ENCODE results near the gene TMEM145. TPM values are rescaled to one million over a fixed set of nuclear protein-coding genes. Genes with fewer than 3 reads are reported as not detected.

The TMEM145 gene
- total RNA-seq, 1 experiment from 2014 or later = 0.69 TPM

DNA sequence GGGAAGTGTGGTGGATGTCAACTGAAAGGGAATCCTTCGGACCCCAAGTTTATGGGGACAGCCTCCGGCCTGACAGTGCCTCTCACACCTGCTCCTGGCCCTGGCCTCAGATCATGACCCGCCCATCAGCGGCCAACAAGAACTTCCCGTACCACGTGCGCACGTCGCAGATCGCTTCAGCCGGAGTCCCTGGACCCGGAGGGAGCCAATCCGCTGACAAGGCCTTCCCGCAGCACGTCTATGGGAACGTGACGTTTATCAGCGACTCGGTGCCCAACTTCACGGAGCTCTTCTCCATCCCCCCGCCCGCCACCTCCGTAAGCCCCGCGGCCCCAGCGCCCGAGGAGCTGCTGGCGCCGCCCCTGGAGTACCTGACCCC is 10.4 kb downstream of the TMEM145 start:
- Histone ChIP-seq H3K4me2 (ENCODE audit: low read length) (no peak overlapping the region), H3K27me3 (ENCODE audit: low read length) (no peaks in the 10 kb centered on the region), H2AFZ (ENCODE audit: low read length) (no peak overlapping the region), H3F3A (ENCODE audit: low read length, unreplicated experiment) (no peaks in the 10 kb centered on the region), H3K4me1 (ENCODE audit: insufficient read depth, low read length) (peaks cover 8% of the 10 kb centered on the region), H3K36me3 (ENCODE audit: low read depth, low read length) (no peaks in the 10 kb centered on the region), H3K9ac (ENCODE audit: low read length) (no peak overlapping the region), H3K79me2 (ENCODE audit: low read length) (peaks cover 27% of the 10 kb centered on the region), H3K9me3 (ENCODE audit: low read length) (no peaks in the 10 kb centered on the region), H3K4me3 (ENCODE audit: low read length) (no peak overlapping the region), H3K27ac (ENCODE audit: low read length) (no peak overlapping the region), H3K9me2 (replicated peaks; ENCODE audit: low read length) (no peaks in the 10 kb centered on the region), H4K20me1 (ENCODE audit: low read length) (no peaks in the 10 kb centered on the region)
- CTCF ChIA-PET = no interaction called here
- POLR2A ChIA-PET (ENCODE audit: unreplicated experiment) = no interaction called here
- no TSS peak for BruUV-seq (replicated peaks)
- ATAC-seq (no peak), DNase-seq (no peak)
- TF ChIP-seq, protein P1, sequence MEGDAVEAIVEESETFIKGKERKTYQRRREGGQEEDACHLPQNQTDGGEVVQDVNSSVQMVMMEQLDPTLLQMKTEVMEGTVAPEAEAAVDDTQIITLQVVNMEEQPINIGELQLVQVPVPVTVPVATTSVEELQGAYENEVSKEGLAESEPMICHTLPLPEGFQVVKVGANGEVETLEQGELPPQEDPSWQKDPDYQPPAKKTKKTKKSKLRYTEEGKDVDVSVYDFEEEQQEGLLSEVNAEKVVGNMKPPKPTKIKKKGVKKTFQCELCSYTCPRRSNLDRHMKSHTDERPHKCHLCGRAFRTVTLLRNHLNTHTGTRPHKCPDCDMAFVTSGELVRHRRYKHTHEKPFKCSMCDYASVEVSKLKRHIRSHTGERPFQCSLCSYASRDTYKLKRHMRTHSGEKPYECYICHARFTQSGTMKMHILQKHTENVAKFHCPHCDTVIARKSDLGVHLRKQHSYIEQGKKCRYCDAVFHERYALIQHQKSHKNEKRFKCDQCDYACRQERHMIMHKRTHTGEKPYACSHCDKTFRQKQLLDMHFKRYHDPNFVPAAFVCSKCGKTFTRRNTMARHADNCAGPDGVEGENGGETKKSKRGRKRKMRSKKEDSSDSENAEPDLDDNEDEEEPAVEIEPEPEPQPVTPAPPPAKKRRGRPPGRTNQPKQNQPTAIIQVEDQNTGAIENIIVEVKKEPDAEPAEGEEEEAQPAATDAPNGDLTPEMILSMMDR (conservative IDR thresholded peaks at IDR 0.05; ENCODE audit: low read depth, low read length) = no peak
- TF ChIP-seq EZH2 (IDR thresholded peaks at IDR 0.05; ENCODE audit: low read length, unreplicated experiment) (no peak), EZH2phosphoT487 (IDR thresholded peaks at IDR 0.05; ENCODE audit: borderline replicate concordance, low read length) (no peak)
- intact Hi-C loops (cut with micrococcal nuclease) = no loop called here

DNA sequence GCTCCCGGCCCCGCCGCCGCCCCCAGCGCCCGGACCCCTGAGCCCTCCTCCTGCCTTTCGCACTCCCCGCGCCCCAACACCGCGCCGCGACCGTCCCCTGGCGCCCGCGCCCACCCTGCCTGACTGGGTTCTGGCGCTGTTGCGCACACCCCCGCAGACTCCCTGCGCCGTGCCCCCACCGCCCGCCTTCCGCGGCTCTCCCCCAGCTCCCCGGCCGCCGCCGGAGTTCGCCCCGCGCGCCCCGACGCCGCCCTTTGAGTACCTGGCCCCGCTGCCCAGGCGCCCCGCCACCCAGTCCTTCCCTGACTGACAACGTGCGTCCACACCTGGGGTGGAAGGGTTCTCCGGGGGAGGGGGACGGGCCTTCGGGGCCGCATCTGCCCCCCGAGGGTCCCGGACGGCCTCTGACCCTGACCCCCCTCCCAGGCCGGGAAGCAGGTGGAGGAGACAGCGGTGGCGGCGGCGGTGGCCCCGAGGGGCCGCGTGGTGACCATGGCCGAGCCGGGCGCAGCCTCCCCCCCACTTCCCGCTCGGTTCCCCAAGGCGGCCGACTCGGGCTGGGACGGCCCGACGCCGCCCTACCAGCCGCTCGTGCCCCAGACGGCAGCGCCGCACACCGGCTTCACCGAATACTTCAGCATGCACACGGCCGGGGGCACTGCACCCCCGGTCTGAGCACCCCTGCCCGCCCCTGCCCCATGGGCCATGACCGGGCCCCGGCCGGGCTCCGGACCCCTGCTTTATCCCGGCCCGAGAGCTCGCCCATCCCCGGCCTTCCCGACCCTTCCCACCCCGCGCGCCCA is 10.9 kb downstream of the TMEM145 start:
- TF ChIP-seq EZH2 (IDR thresholded peaks at IDR 0.05; ENCODE audit: low read length, unreplicated experiment) = no peak
- TF ChIP-seq, protein P1 (conservative IDR thresholded peaks at IDR 0.05; ENCODE audit: low read depth, low read length) = no peak
- TF ChIP-seq EZH2phosphoT487 (IDR thresholded peaks at IDR 0.05; ENCODE audit: borderline replicate concordance, low read length) = no peak
- no peak overlapping the region for H2AFZ ChIP-seq (ENCODE audit: low read length)
- CTCF ChIA-PET = no interaction called here
- no peaks in the 10 kb centered on the region for H3K9me3 ChIP-seq (ENCODE audit: low read length)
- POLR2A ChIA-PET (ENCODE audit: unreplicated experiment) = no interaction called here
- H3K4me3 ChIP-seq (ENCODE audit: low read length) = no peak overlapping the region
- peaks cover 33% of the 10 kb centered on the region for H3K79me2 ChIP-seq (ENCODE audit: low read length)
- H3K27ac ChIP-seq (ENCODE audit: low read length) = no peak overlapping the region
- H4K20me1 ChIP-seq (ENCODE audit: low read length) = no peaks in the 10 kb centered on the region
- no peaks in the 10 kb centered on the region for H3K36me3 ChIP-seq (ENCODE audit: low read depth, low read length)
- H3K9ac ChIP-seq (ENCODE audit: low read length) = no peak overlapping the region
- no peak for DNase-seq
- H3F3A ChIP-seq (ENCODE audit: low read length, unreplicated experiment) = no peaks in the 10 kb centered on the region
- H3K4me2 ChIP-seq (ENCODE audit: low read length) = peak overlapping the region; percentile 58; the same call in 1 of the 2 replicates
- no peaks in the 10 kb centered on the region for H3K27me3 ChIP-seq (ENCODE audit: low read length)
- H3K4me1 ChIP-seq (ENCODE audit: insufficient read depth, low read length) = peaks cover 8% of the 10 kb centered on the region
- H3K9me2 ChIP-seq (replicated peaks; ENCODE audit: low read length) = no peaks in the 10 kb centered on the region
- intact Hi-C loops (cut with micrococcal nuclease) = no loop called here
- BruUV-seq (replicated peaks) = no TSS peak
- no peak for ATAC-seq

DNA sequence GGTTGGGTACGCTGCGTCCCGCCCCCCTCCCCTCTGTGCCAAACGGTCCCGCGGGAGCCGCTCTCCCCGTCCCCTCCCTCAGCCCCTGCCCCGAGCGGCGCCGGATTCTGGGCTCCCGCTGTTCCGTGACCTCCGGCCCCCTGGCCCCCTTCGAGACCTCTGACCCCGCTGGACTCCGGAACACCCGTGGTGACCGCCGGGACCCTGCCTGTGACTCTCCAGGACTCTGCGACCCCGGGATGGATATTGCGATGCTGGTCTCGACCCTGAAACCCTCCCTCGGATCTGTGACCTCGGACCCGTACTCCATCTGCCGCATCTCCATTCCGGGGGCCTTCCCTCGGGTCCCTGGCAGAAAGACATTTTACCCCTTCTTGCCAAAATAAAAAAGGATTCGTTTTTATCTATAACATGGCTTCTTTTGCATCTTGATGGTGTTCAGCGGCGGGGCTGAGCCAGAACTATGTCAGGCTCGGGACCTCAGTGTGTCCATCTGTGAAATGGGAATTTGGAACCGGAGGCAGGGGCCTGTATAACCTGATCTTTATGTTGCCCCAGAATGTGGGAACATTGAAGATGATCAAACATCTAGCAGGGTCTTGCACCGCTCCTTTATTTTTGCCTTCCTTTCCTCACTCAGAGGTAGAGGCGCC is 11.7 kb downstream of the TMEM145 start:
- ATAC-seq = no peak
- ChIA-PET CTCF (no interaction called here), POLR2A (ENCODE audit: unreplicated experiment) (no interaction called here)
- H3K27me3 ChIP-seq (ENCODE audit: low read length) = no peaks in the 10 kb centered on the region
- peak overlapping the region; percentile 9; the same call in 1 of the 2 replicates for H3K4me3 ChIP-seq (ENCODE audit: low read length)
- peaks cover 8% of the 10 kb centered on the region for H3K4me1 ChIP-seq (ENCODE audit: insufficient read depth, low read length)
- no peaks in the 10 kb centered on the region for H3K9me2 ChIP-seq (replicated peaks; ENCODE audit: low read length)
- no peaks in the 10 kb centered on the region for H4K20me1 ChIP-seq (ENCODE audit: low read length)
- intact Hi-C loops (cut with micrococcal nuclease) = no loop called here
- peaks cover 34% of the 10 kb centered on the region for H3K79me2 ChIP-seq (ENCODE audit: low read length)
- DNase-seq = no peak
- H3K4me2 ChIP-seq (ENCODE audit: low read length) = peak overlapping the region; percentile 58
- no peaks in the 10 kb centered on the region for H3F3A ChIP-seq (ENCODE audit: low read length, unreplicated experiment)
- H2AFZ ChIP-seq (ENCODE audit: low read length) = no peak overlapping the region; the same call in 1 of the 2 replicates
- no peak overlapping the region for H3K27ac ChIP-seq (ENCODE audit: low read length)
- no peak overlapping the region for H3K9ac ChIP-seq (ENCODE audit: low read length)
- H3K36me3 ChIP-seq (ENCODE audit: low read depth, low read length) = no peaks in the 10 kb centered on the region
- H3K9me3 ChIP-seq (ENCODE audit: low read length) = no peaks in the 10 kb centered on the region
- no peak for TF ChIP-seq EZH2 (IDR thresholded peaks at IDR 0.05; ENCODE audit: low read length, unreplicated experiment)
- TF ChIP-seq, protein P1 (conservative IDR thresholded peaks at IDR 0.05; ENCODE audit: low read depth, low read length) = peak; percentile 85; the same call in 1 of the 2 replicates
- TF ChIP-seq EZH2phosphoT487 (IDR thresholded peaks at IDR 0.05; ENCODE audit: borderline replicate concordance, low read length) = no peak
- no TSS peak for BruUV-seq (replicated peaks)
